ENCODE results near the gene TSC22D1.

Gene TSC22D1

GRCh38 chr13:44436589-44437337, 139.4 kb downstream of the TSC22D1 start:
- TF ChIP-seq CTCF (IDR thresholded peaks at IDR 0.05), result no peak

- TF ChIP-seq CTCF (IDR thresholded peaks at IDR 0.05), result no peak
Measured at GRCh38 chr13:44435919-44436510, 140.1 kb downstream of the TSC22D1 start.

- no peak for TF ChIP-seq CTCF (IDR thresholded peaks at IDR 0.05)
Measured at GRCh38 chr13:44435142-44435918, 140.8 kb downstream of the TSC22D1 start.

- TF ChIP-seq CTCF (IDR thresholded peaks at IDR 0.05), result no peak
Measured at GRCh38 chr13:44434766-44435141, 141.4 kb downstream of the TSC22D1 start.

DNA sequence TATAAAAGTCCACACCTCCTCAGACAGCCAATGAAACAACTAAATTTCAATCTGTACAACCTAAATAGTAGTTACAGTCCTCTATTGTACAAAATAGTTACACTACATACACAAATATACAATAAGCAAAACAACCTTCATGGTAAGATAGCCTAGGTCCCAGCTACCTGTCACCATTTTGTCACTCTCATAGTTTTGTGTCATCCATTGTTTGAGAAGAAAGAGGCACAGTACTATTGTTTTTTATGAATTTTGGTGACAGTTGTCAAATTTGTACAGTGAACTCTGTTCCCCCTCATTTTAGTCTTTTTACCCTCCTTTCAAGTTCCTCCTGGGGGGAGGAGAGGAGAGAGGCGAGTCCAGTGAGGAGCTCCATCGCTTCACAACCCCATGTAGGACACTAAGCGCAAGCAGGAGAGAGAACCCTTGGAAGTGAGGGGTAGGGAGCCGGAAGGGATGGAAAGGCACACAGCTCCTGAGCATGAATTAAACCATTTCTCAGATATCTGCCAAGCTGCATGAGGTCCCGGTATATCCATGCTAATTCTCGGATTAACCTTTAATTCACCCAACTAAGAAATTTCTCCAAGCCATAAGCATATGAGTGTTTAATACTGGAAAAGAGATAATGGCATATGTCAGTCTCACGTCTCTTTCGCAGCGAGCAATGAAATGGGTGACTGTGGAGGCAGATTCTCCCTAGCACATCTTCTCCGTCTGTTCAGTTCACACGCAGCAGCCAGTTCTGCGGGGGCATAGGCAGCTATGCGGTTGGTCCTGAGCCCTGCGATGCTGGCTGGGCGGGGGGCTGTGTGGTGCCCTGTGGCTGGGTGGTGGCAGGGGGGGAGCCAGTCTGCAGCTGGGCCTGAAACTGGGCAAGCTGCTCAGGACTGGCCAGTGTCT, 142.0 kb downstream of the TSC22D1 start:
- TF ChIP-seq CTCF (IDR thresholded peaks at IDR 0.05), result no peak

GRCh38 chr13:44432650-44433049, 143.5 kb downstream of the TSC22D1 start:
- no peak for TF ChIP-seq CTCF (IDR thresholded peaks at IDR 0.05)

- TF ChIP-seq CTCF (IDR thresholded peaks at IDR 0.05), result no peak
Measured at GRCh38 chr13:44431150-44431549, 145.0 kb downstream of the TSC22D1 start.
